Keratinocyte (primary cell): ENCODE results near the gene FOXA1.

Experiments
- EZH2 ChIP-seq: IDR thresholded peaks from one replicate; pipeline ENCODE4 v1.6.1; 2012; ENCODE audit warnings: inconsistent platforms, mild to moderate bottlenecking, low read length, moderate library complexity
- TF ChIP-seq, protein P1 (sequence below), 3 experiments: IDR thresholded peaks in 1 of 3; conservative IDR thresholded peaks in 1 of 3; optimal IDR thresholded peaks in 1 of 3; 2 replicates in 2 of 3; 3 replicates in 1 of 3; pipeline versions ENCODE3 to v1.5.1; 2011; ENCODE audit warnings: low read length in 3 of 3, mild to moderate bottlenecking in 3 of 3, moderate library complexity in 2 of 3, control low read depth in 1 of 3, inconsistent platforms in 1 of 3; ENCODE audit not compliant: insufficient read depth in 2 of 3; ENCODE audit errors: extremely low read depth in 1 of 3

DNA sequence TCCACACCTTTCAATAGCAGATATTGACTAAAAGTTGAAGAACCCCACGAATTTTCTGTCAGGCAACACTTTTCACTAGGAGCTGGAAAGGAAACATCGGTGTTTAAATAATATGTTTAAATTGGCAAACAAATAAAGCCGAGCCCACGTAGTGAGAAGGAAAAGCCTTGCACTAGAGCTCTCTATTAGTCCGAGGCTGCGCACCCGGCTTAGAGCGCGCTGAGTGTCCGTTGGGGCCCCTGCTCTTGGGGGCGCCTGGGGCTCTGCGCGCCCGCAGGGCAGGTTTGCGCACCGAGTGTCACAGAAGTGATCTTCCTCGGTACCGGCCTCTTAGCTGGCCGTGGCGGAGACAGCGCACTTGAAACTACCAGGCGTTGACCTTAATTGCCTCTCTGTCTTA, 6.8 kb upstream of the FOXA1 start:
- TF ChIP-seq, protein P1, sequence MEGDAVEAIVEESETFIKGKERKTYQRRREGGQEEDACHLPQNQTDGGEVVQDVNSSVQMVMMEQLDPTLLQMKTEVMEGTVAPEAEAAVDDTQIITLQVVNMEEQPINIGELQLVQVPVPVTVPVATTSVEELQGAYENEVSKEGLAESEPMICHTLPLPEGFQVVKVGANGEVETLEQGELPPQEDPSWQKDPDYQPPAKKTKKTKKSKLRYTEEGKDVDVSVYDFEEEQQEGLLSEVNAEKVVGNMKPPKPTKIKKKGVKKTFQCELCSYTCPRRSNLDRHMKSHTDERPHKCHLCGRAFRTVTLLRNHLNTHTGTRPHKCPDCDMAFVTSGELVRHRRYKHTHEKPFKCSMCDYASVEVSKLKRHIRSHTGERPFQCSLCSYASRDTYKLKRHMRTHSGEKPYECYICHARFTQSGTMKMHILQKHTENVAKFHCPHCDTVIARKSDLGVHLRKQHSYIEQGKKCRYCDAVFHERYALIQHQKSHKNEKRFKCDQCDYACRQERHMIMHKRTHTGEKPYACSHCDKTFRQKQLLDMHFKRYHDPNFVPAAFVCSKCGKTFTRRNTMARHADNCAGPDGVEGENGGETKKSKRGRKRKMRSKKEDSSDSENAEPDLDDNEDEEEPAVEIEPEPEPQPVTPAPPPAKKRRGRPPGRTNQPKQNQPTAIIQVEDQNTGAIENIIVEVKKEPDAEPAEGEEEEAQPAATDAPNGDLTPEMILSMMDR (optimal IDR thresholded peaks at IDR 0.05 in 1 of 3, IDR thresholded peaks at IDR 0.05 in 1 of 3, conservative IDR thresholded peaks at IDR 0.05 in 1 of 3; ENCODE audit: extremely low read depth in 1 of 3, insufficient read depth in 2 of 3, low read length in 3 of 3), result no peak
- TF ChIP-seq EZH2, result no peak
